K562 (cell line): ENCODE results near the gene TARP.

ENCODE experiments used
- ATAC-seq: fragments of 200-7000 bp; cut with Tn5 transposase; 3 replicates; pipeline ENCODE4 v1.9.1; 2020; ENCODE audit warnings: moderate library complexity
- BruUV-seq: library from RNA; stranded (reverse); fragments of 400-500 nt; replicated peaks from 2 replicates; lab custom pipeline; 2021; lab: Mats Ljungman, UMichigan
- CTCF ChIA-PET: fragments of 300-600 bp; formaldehyde crosslinking; extraction: SDS; loops from one replicate; lab custom pipeline; 2021; ENCODE audit warnings: low intra/inter-chr PET ratio; lab: Yijun Ruan, JAX
- POLR2A ChIA-PET: fragments of 300-600, 350-650 bp; sonication (Branson Sonifier 250); formaldehyde crosslinking; extraction: SDS; loops from one replicate; lab custom pipeline; 2021; ENCODE audit warnings: antibody characterized with exemption, inconsistent platforms; lab: Yijun Ruan, JAX
- DNase-seq, 4 experiments: peaks; one replicate each; pipeline versions ENCODE4 v3.0.0 to v3.0.0-alpha.2; 2011 to 2018; ENCODE audit warnings: low spot score in 3 of 4, mixed read lengths in 3 of 4; ENCODE audit errors: extremely low read depth in 1 of 4
- FAIRE-seq: peaks from 2 replicates; lab custom pipeline; 2011; peaks lifted over from hg19 to GRCh38; lab: Jason Lieb, UNC
- H2AFZ ChIP-seq: 2 replicates; pipeline ENCODE4 v1.6.0; 2011; ENCODE audit warnings: low read depth, low read length, control low read depth, inconsistent platforms
- H3K27ac ChIP-seq: fragments of 200-600 bp; 3 replicates; pipeline ENCODE4 v1.8.0; 2011; ENCODE audit warnings: low read depth, mild to moderate bottlenecking, control low read depth, inconsistent platforms, low read length, moderate library complexity, mixed read lengths; ENCODE audit errors: extremely low read depth
- H3K27me3 ChIP-seq, 2 experiments: fragments of 300-600 bp in 1 of 2; 2 replicates in 1 of 2; 3 replicates in 1 of 2; pipeline versions ENCODE4 v1.6.0 to v1.8.0; 2011; ENCODE audit warnings: inconsistent platforms in 2 of 2, low read length in 2 of 2, mild to moderate bottlenecking in 1 of 2, mixed read lengths in 1 of 2, moderate library complexity in 1 of 2; ENCODE audit not compliant: control insufficient read depth in 2 of 2, insufficient read depth in 2 of 2
- H3K36me3 ChIP-seq: fragments of 300-600 bp; 3 replicates; pipeline ENCODE4 v1.8.0; 2011; ENCODE audit warnings: mild to moderate bottlenecking, low read length, inconsistent platforms; ENCODE audit not compliant: control insufficient read depth, insufficient read depth
- H3K4me1 ChIP-seq, 2 experiments: fragments of 200-600 bp in 1 of 2; replicated peaks in 1 of 2; 2 replicates in 1 of 2; 3 replicates in 1 of 2; pipeline versions ENCODE4 v1.5.1 to v1.8.0; 2011; ENCODE audit warnings: inconsistent platforms in 2 of 2, low read length in 2 of 2, mild to moderate bottlenecking in 1 of 2, mixed read lengths in 1 of 2, moderate library complexity in 1 of 2; ENCODE audit not compliant: control insufficient read depth in 2 of 2, insufficient read depth in 2 of 2
- H3K4me2 ChIP-seq: 2 replicates; pipeline ENCODE4 v1.6.1; 2011; ENCODE audit warnings: low read length, control low read depth, inconsistent platforms, mixed read lengths; ENCODE audit not compliant: insufficient read depth
- H3K4me3 ChIP-seq: fragments of 200-600 bp; sonication (generic), shearing (Covaris generic); 2 replicates; pipeline ENCODE4 v1.5.1; 2016; ENCODE audit warnings: control low read depth, inconsistent platforms
- H3K79me2 ChIP-seq: fragments of 200-600 bp; 3 replicates; pipeline ENCODE4 v1.8.0; 2011; ENCODE audit warnings: low read length, inconsistent platforms; ENCODE audit not compliant: control insufficient read depth, insufficient read depth
- H3K9ac ChIP-seq, 2 experiments: 2 replicates each; pipeline versions ENCODE4 v1.6.0 to v1.6.1; 2011; ENCODE audit warnings: low read depth in 2 of 2, low read length in 2 of 2, control low read depth in 1 of 2, inconsistent platforms in 1 of 2, mild to moderate bottlenecking in 1 of 2, mixed read lengths in 1 of 2; ENCODE audit not compliant: insufficient read depth in 1 of 2
- H3K9me1 ChIP-seq: one replicate; pipeline ENCODE4 v1.6.0; 2011; ENCODE audit warnings: inconsistent platforms, mild to moderate bottlenecking, low read length, moderate library complexity; ENCODE audit not compliant: control insufficient read depth, insufficient read depth
- H3K9me3 ChIP-seq: replicated peaks from 2 replicates; pipeline ENCODE4 v1.5.1; 2011; ENCODE audit warnings: low read depth, low read length, inconsistent platforms; ENCODE audit not compliant: control insufficient read depth, insufficient read depth
- H4K20me1 ChIP-seq: replicated peaks from 2 replicates; pipeline ENCODE4 v1.6.1; 2011; ENCODE audit warnings: low read length, inconsistent platforms, mixed read lengths; ENCODE audit not compliant: control insufficient read depth, insufficient read depth
- AFF4 ChIP-seq: sonication (generic); formaldehyde crosslinking; IDR thresholded peaks from 2 replicates; pipeline ENCODE4 v1.8.0; 2023; ENCODE audit warnings: mild to moderate bottlenecking, missing genetic modification reagents
- BACH1 ChIP-seq: fragments of 200-800 bp; sonication (Bioruptor generic); IDR thresholded peaks from 2 replicates; pipeline ENCODE4 v1.6.1; 2016; ENCODE audit warnings: missing genetic modification characterization, missing compliant biosample characterization
- MAFK ChIP-seq: IDR thresholded peaks from 2 replicates; pipeline ENCODE4 v1.6.1; 2011; ENCODE audit warnings: low read length, improper control_type of control experiment
- NFE2L1 ChIP-seq: fragments of 450-650 bp; IDR thresholded peaks from 2 replicates; pipeline ENCODE4 v1.6.1; 2016; ENCODE audit warnings: missing genetic modification characterization, low read depth, mild to moderate bottlenecking, missing compliant biosample characterization, moderate library complexity, borderline replicate concordance
- RAD51 ChIP-seq: fragments of 450-650 bp; IDR thresholded peaks from 2 replicates; pipeline ENCODE4 v1.7.1; 2016; ENCODE audit warnings: low read depth, mild to moderate bottlenecking, borderline replicate concordance
- WGBS: fragments of 100-300 bp; shearing (Covaris generic); methylation state at CpG from one replicate; pipeline ENCODE4 v1.1.6; 2016; ENCODE audit warnings: low coverage, mixed read lengths; ENCODE audit not compliant: insufficient coverage; ENCODE audit errors: missing lambda C conversion rate; 5-methylcytosine and 5-hydroxymethylcytosine counted together
- in situ Hi-C: fragments of 300-500 bp; cut with MboI; formaldehyde crosslinking; loops from 4 replicates; pipeline ENCODE4 v1.15.0; 2018; ENCODE audit warnings: inconsistent platforms, mixed read lengths
- intact Hi-C: fragments of 100-400 bp; cut with micrococcal nuclease; formaldehyde crosslinking; loops from 2 replicates; pipeline ENCODE4 v1.14.2; 2022

Gene TARP

GRCh38 chr7:38294926-38295325 lies 21.5 kb upstream of the TARP start:
- BruUV-seq, result no TSS peak
- CTCF ChIA-PET, result no interaction called here
- no peak for ATAC-seq

More at GRCh38 chr7:38294926-38295325, 21.5 kb upstream of the TARP start:
- TF ChIP-seq RAD51 (no peak), NFE2L1 (tag) (no peak), AFF4 (CRISPR knock-in tag) (no peak), BACH1 (tag) (no peak), MAFK (no peak)
- TF ChIP-seq, all 486 proteins: peak for 0
- no peak overlapping the region for H2AFZ ChIP-seq
- peaks cover 3 to 7% of the 10 kb centered on the region in 2 experiments; a peak in 3 of 5 replicates for H3K27me3 ChIP-seq
- H3K4me2 ChIP-seq, result no peak overlapping the region
- H3K9me3 ChIP-seq, result no peaks in the 10 kb centered on the region
- H3K36me3 ChIP-seq, result no peaks in the 10 kb centered on the region
- H3K79me2 ChIP-seq, result no peaks in the 10 kb centered on the region
- DNase-seq (no peak), FAIRE-seq (peak; percentile 40)
- no peaks in the 10 kb centered on the region for H4K20me1 ChIP-seq
- in situ Hi-C loops, result no loop called here
- peaks cover 0 to 6% of the 10 kb centered on the region in 2 experiments; a peak in 1 of 5 replicates for H3K4me1 ChIP-seq
- 0% methylated on average over 2 of the region's 2 CpGs for WGBS
- H3K4me3 ChIP-seq, result no peak overlapping the region
- H3K27ac ChIP-seq, result no peak overlapping the region
- no peaks in the 10 kb centered on the region for H3K9me1 ChIP-seq
- intact Hi-C loops, result no loop called here
- POLR2A ChIA-PET, result no interaction called here
- H3K9ac ChIP-seq, result no peak overlapping the region
